HepG2 (cell line): Measurements from ENCODE around the gene RHBDF2. TPM values are rescaled to one million over a fixed set of nuclear protein-coding genes. Genes with fewer than 3 reads are reported as not detected.

Source experiments
- ATAC-seq: fragments of 200-7000 bp; cut with Tn5 transposase; 3 replicates; pipeline ENCODE4 v1.9.1; 2020; ENCODE audit warnings: mild to moderate bottlenecking, moderate library complexity
- BruUV-seq: library from RNA; stranded (reverse); fragments of 400-500 nt; replicated peaks from 2 replicates; lab custom pipeline; 2021; lab: Mats Ljungman, UMichigan
- CTCF ChIA-PET: fragments of 300-600 bp; formaldehyde crosslinking; extraction: SDS; loops from one replicate; lab custom pipeline; 2021; ENCODE audit warnings: low total read pairs, inconsistent platforms, low intra/inter-chr PET ratio; lab: Yijun Ruan, JAX
- POLR2A ChIA-PET: fragments of 350-600 bp; sonication (Branson Sonifier 250); formaldehyde crosslinking; loops from one replicate; lab custom pipeline; 2020; ENCODE audit warnings: antibody characterized with exemption, inconsistent platforms; lab: Yijun Ruan, JAX
- DNase-seq: peaks from one replicate; pipeline ENCODE4 v3.0.0-alpha.2; 2015; ENCODE audit warnings: low spot score
- FAIRE-seq: peaks from 3 replicates; lab custom pipeline; 2011; peaks lifted over from hg19 to GRCh38; lab: Jason Lieb, UNC
- H2AFZ ChIP-seq: one replicate; pipeline ENCODE4 v1.6.1; 2011; ENCODE audit warnings: low read length, inconsistent platforms
- H3K27ac ChIP-seq: fragments of 300-600 bp; 3 replicates; pipeline ENCODE4 v1.8.0; 2011; ENCODE audit warnings: mixed run types, mild to moderate bottlenecking, mixed read lengths, low read length, inconsistent platforms; ENCODE audit not compliant: insufficient read depth; ENCODE audit errors: extremely low read length
- H3K27me3 ChIP-seq, 2 experiments: fragments of 200-600 bp in 1 of 2; 2 replicates in 1 of 2; 3 replicates in 1 of 2; pipeline versions ENCODE4 v1.6.0 to v1.8.0; 2011; ENCODE audit warnings: low read length in 2 of 2, mild to moderate bottlenecking in 2 of 2, moderate library complexity in 2 of 2, inconsistent platforms in 1 of 2; ENCODE audit not compliant: insufficient read depth in 2 of 2, control insufficient read depth in 1 of 2
- H3K36me3 ChIP-seq, 2 experiments: fragments of 200-600 bp in 1 of 2; replicated peaks in 1 of 2; 2 replicates in 1 of 2; 3 replicates in 1 of 2; pipeline versions ENCODE4 v1.5.1 to v1.8.0; 2011; ENCODE audit warnings: low read length in 2 of 2, inconsistent platforms in 1 of 2; ENCODE audit not compliant: insufficient read depth in 2 of 2, control insufficient read depth in 1 of 2
- H3K4me1 ChIP-seq: 2 replicates; pipeline ENCODE4 v1.5.1; 2012; ENCODE audit warnings: low read length, inconsistent platforms; ENCODE audit not compliant: insufficient read depth
- H3K4me2 ChIP-seq: 2 replicates; pipeline ENCODE4 v1.6.0; 2011; ENCODE audit warnings: low read depth, low read length, inconsistent platforms
- H3K4me3 ChIP-seq, 3 experiments: fragments of 200-600 bp in 1 of 3; sonication (generic), shearing (Covaris generic) in 1 of 3; replicated peaks in 1 of 3; 2 replicates each; pipeline ENCODE4 v1.5.1; 2011 to 2016; ENCODE audit warnings: low read length in 3 of 3, inconsistent platforms in 2 of 3, low read depth in 2 of 3, mild to moderate bottlenecking in 2 of 3, control low read depth in 1 of 3, mixed read lengths in 1 of 3; ENCODE audit not compliant: insufficient read depth in 1 of 3
- H3K79me2 ChIP-seq: one replicate; pipeline ENCODE4 v1.6.1; 2011; ENCODE audit warnings: low read length, inconsistent platforms; ENCODE audit not compliant: insufficient read depth
- H3K9ac ChIP-seq: 2 replicates; pipeline ENCODE4 v1.6.0; 2011; ENCODE audit warnings: mild to moderate bottlenecking, low read depth, low read length, inconsistent platforms; ENCODE audit not compliant: insufficient read depth
- H3K9me3 ChIP-seq: 2 replicates; pipeline ENCODE4 v1.5.1; 2012; ENCODE audit warnings: mild to moderate bottlenecking, low read length
- H4K20me1 ChIP-seq: 2 replicates; pipeline ENCODE4 v1.6.0; 2011; ENCODE audit warnings: inconsistent platforms, mild to moderate bottlenecking, low read length, moderate library complexity; ENCODE audit not compliant: insufficient read depth
- BHLHE40 ChIP-seq: IDR thresholded peaks from 2 replicates; pipeline ENCODE4 v1.6.1; 2011; ENCODE audit warnings: low read length, improper control_type of control experiment
- ELF1 ChIP-seq: sonication (generic); formaldehyde crosslinking; IDR thresholded peaks from 2 replicates; pipeline ENCODE4 v1.4.0; 2020; ENCODE audit warnings: missing genetic modification reagents
- HNRNPL ChIP-seq: fragments of 200-400 bp; formaldehyde crosslinking; IDR thresholded peaks from 2 replicates; pipeline ENCODE4 v1.6.1; 2017; ENCODE audit warnings: mild to moderate bottlenecking, low read depth, low read length
- KDM6A ChIP-seq: IDR thresholded peaks from 2 replicates; pipeline ENCODE4 v1.6.1; 2016; ENCODE audit warnings: low read depth
- MAFF ChIP-seq: IDR thresholded peaks from 2 replicates; pipeline ENCODE4 v1.6.1; 2011; ENCODE audit warnings: low read depth, low read length, improper control_type of control experiment
- MAFK ChIP-seq, 2 experiments: IDR thresholded peaks in 1 of 2; conservative IDR thresholded peaks in 1 of 2; 2 replicates each; pipeline ENCODE4 v1.6.1; 2011; ENCODE audit warnings: improper control_type of control experiment in 2 of 2, low read length in 2 of 2
- MED8 ChIP-seq: sonication (generic); formaldehyde crosslinking; IDR thresholded peaks from 2 replicates; pipeline ENCODE4 v1.8.1; 2023; ENCODE audit warnings: mild to moderate bottlenecking, missing genetic modification reagents; ENCODE audit not compliant: insufficient replicate concordance
- RAD51 ChIP-seq: fragments of 450-650 bp; IDR thresholded peaks from 2 replicates; pipeline ENCODE4 v1.6.1; 2016; ENCODE audit warnings: borderline replicate concordance
- TMF1 ChIP-seq: sonication (generic); formaldehyde crosslinking; IDR thresholded peaks from 2 replicates; pipeline ENCODE4 v1.8.1; 2022; ENCODE audit warnings: low read depth, missing genetic modification reagents
- ZNF263 ChIP-seq: sonication (generic); formaldehyde crosslinking; IDR thresholded peaks from 2 replicates; pipeline ENCODE4 v1.4.0; 2020; ENCODE audit warnings: missing genetic modification reagents
- WGBS: methylation state at CpG from one replicate; pipeline ENCODE4 v1.1.6; 2017; ENCODE audit warnings: low lambda C conversion rate; 5-methylcytosine and 5-hydroxymethylcytosine counted together
- in situ Hi-C: cut with HindIII; loops from 2 replicates; pipeline ENCODE4 v1.10.0; 2017; ENCODE audit warnings: low pct_unique_long_range_greater_than_20kb; ENCODE audit not compliant: extremely low pct_ligation_motif_present
- intact Hi-C: fragments of 100-400 bp; cut with micrococcal nuclease; formaldehyde crosslinking; loops from one replicate; pipeline ENCODE4 v1.10.0; 2022; ENCODE audit not compliant: unreplicated experiment
- polyA plus RNA-seq, 8 experiments: library from polyadenylated mRNA; depleted of rRNA in 3 of 8; stranded (reverse) in 7 of 8; unstranded in 1 of 8; fragments of >200 nt; fragmentation: Illumina TruSeq in 4 of 8; extraction: Trizol in 4 of 8; gene quantifications; 2 replicates each; pipeline versions ENCODE4 v1.2.1 to v1.2.3, GENCODE V29; 2011 to 2016; ENCODE audit warnings: low read depth in 4 of 8, missing spikeins in 1 of 8, mixed read lengths in 1 of 8; ENCODE audit not compliant: insufficient read depth in 1 of 8
- total RNA-seq, 5 experiments: library from RNA; depleted of rRNA; stranded (reverse); fragments of >200 nt; fragmentation: Illumina TruSeq; extraction: Trizol; gene quantifications; 2 replicates each; pipeline ENCODE4 v1.2.3, GENCODE V29; 2016; ENCODE audit warnings: low read depth in 1 of 5
- TF ChIP-seq, protein P1 (sequence below): sonication (generic); formaldehyde crosslinking; IDR thresholded peaks from 2 replicates; pipeline ENCODE4 v1.8.0; 2022; ENCODE audit warnings: missing genetic modification reagents, mild to moderate bottlenecking, moderate library complexity, borderline replicate concordance
- TF ChIP-seq, protein P2 (sequence below): IDR thresholded peaks from 2 replicates; pipeline ENCODE4 v1.6.1; 2016; ENCODE audit warnings: mild to moderate bottlenecking, missing biosample characterization, missing genetic modification reagents

The RHBDF2 gene
- total and polyA plus RNA-seq, 2 of the 13 experiments (the other 11 are each of a cell fraction or from before 2014, with no cell fraction given), result 7.8 to 24.2 TPM

DNA sequence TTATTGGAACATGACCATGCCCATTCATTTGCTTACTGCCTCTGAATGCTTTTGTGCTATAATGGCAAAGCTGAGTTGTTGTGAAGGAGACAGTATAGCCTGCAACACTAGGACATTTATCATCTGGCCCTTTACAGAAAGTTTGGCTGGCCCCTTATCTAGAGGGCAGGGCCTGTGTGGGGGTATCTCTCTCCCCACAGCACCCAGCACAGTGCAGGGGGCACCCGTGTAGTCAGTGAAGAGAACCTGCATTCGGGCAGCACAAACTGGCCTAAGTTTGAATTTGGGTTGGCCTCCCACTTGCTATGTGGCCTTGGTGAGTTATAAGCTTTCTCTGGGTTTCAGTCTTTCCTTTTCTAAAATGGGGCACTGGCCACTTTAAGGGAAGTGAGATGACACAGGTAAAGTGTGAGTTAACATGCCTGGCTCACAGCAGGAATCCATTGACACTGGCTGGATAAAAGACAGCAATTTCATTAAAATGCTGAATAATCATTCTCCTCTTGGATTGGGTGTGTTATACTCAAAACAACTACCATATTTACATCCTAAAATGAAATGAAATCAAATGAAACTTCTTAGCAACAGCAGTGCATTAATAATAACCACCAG lies 60.4 kb downstream of the RHBDF2 start:
- FAIRE-seq, result no peak
- H3K4me2 ChIP-seq, result no peak overlapping the region

More for the DNA sequence above, 60.4 kb downstream of the RHBDF2 start:
- CTCF ChIA-PET, result no interaction called here
- Histone ChIP-seq H3K27me3 (no peaks in the 10 kb centered on the region), H3K27ac (no peak overlapping the region), H3K36me3 (peaks cover 2 to 11% of the 10 kb centered on the region in 2 experiments; a peak in 4 of 5 replicates), H2AFZ (no peak overlapping the region), H3K4me1 (peaks cover 77% of the 10 kb centered on the region), H3K79me2 (peaks cover 91% of the 10 kb centered on the region), H3K4me3 (no peak overlapping the region), H3K9me3 (no peaks in the 10 kb centered on the region), H4K20me1 (peaks cover 75% of the 10 kb centered on the region), H3K9ac (no peak overlapping the region)
- no TSS peak for BruUV-seq
- POLR2A ChIA-PET, result no interaction called here
- 96% methylated on average over 2 of the region's 2 CpGs for WGBS
- ATAC-seq (no peak), DNase-seq (no peak)
- TF ChIP-seq TMF1, result no peak
- no peak for TF ChIP-seq KDM6A (CRISPR knock-in tag)
- TF ChIP-seq, protein P1, sequence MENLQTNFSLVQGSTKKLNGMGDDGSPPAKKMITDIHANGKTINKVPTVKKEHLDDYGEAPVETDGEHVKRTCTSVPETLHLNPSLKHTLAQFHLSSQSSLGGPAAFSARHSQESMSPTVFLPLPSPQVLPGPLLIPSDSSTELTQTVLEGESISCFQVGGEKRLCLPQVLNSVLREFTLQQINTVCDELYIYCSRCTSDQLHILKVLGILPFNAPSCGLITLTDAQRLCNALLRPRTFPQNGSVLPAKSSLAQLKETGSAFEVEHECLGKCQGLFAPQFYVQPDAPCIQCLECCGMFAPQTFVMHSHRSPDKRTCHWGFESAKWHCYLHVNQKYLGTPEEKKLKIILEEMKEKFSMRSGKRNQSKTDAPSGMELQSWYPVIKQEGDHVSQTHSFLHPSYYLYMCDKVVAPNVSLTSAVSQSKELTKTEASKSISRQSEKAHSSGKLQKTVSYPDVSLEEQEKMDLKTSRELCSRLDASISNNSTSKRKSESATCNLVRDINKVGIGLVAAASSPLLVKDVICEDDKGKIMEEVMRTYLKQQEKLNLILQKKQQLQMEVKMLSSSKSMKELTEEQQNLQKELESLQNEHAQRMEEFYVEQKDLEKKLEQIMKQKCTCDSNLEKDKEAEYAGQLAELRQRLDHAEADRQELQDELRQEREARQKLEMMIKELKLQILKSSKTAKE (CRISPR knock-in tag), result no peak
- peak; percentile 77 to 84 for TF ChIP-seq MAFK (conservative IDR thresholded peaks at IDR 0.05 in 1 of 2, IDR thresholded peaks at IDR 0.05 in 1 of 2; ENCODE audit: low read length in 2 of 2)
- no peak for TF ChIP-seq BHLHE40
- TF ChIP-seq MED8, result no peak
- TF ChIP-seq MAFF, result peak; percentile 64; the same call in 1 of the 2 replicates
- TF ChIP-seq ELF1, result no peak
- no peak for TF ChIP-seq HNRNPL
- no peak for TF ChIP-seq RAD51
- TF ChIP-seq ZNF263 (CRISPR knock-in tag), result no peak
- TF ChIP-seq, protein P2, sequence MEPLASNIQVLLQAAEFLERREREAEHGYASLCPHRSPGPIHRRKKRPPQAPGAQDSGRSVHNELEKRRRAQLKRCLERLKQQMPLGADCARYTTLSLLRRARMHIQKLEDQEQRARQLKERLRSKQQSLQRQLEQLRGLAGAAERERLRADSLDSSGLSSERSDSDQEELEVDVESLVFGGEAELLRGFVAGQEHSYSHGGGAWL (CRISPR knock-in tag), result no peak
- in situ Hi-C loops (no loop called here), intact Hi-C loops (no loop called here)
